K562 (cell line): Measurements from ENCODE around the gene GNAZ. TPM values are rescaled to one million over a fixed set of nuclear protein-coding genes. Genes with fewer than 3 reads are reported as not detected.

Experiments
- ATAC-seq: fragments of 200-7000 bp; cut with Tn5 transposase; 3 replicates; pipeline ENCODE4 v1.9.1; 2020; ENCODE audit warnings: moderate library complexity
- BruUV-seq: library from RNA; stranded (reverse); fragments of 400-500 nt; replicated peaks from 2 replicates; lab custom pipeline; 2021; lab: Mats Ljungman, UMichigan
- CTCF ChIA-PET: fragments of 300-600 bp; formaldehyde crosslinking; extraction: SDS; loops from one replicate; lab custom pipeline; 2021; ENCODE audit warnings: low intra/inter-chr PET ratio; lab: Yijun Ruan, JAX
- POLR2A ChIA-PET: fragments of 300-600, 350-650 bp; sonication (Branson Sonifier 250); formaldehyde crosslinking; extraction: SDS; loops from one replicate; lab custom pipeline; 2021; ENCODE audit warnings: antibody characterized with exemption, inconsistent platforms; lab: Yijun Ruan, JAX
- DNase-seq, 4 experiments: peaks; one replicate each; pipeline versions ENCODE4 v3.0.0 to v3.0.0-alpha.2; 2011 to 2018; ENCODE audit warnings: low spot score in 3 of 4, mixed read lengths in 3 of 4; ENCODE audit errors: extremely low read depth in 1 of 4
- FAIRE-seq: peaks from 2 replicates; lab custom pipeline; 2011; peaks lifted over from hg19 to GRCh38; lab: Jason Lieb, UNC
- H2AFZ ChIP-seq: 2 replicates; pipeline ENCODE4 v1.6.0; 2011; ENCODE audit warnings: low read depth, low read length, control low read depth, inconsistent platforms
- H3K27ac ChIP-seq: fragments of 200-600 bp; 3 replicates; pipeline ENCODE4 v1.8.0; 2011; ENCODE audit warnings: low read depth, mild to moderate bottlenecking, control low read depth, inconsistent platforms, low read length, moderate library complexity, mixed read lengths; ENCODE audit errors: extremely low read depth
- H3K27me3 ChIP-seq, 2 experiments: fragments of 300-600 bp in 1 of 2; 2 replicates in 1 of 2; 3 replicates in 1 of 2; pipeline versions ENCODE4 v1.6.0 to v1.8.0; 2011; ENCODE audit warnings: inconsistent platforms in 2 of 2, low read length in 2 of 2, mild to moderate bottlenecking in 1 of 2, mixed read lengths in 1 of 2, moderate library complexity in 1 of 2; ENCODE audit not compliant: control insufficient read depth in 2 of 2, insufficient read depth in 2 of 2
- H3K36me3 ChIP-seq: fragments of 300-600 bp; 3 replicates; pipeline ENCODE4 v1.8.0; 2011; ENCODE audit warnings: mild to moderate bottlenecking, low read length, inconsistent platforms; ENCODE audit not compliant: control insufficient read depth, insufficient read depth
- H3K4me1 ChIP-seq, 2 experiments: fragments of 200-600 bp in 1 of 2; replicated peaks in 1 of 2; 2 replicates in 1 of 2; 3 replicates in 1 of 2; pipeline versions ENCODE4 v1.5.1 to v1.8.0; 2011; ENCODE audit warnings: inconsistent platforms in 2 of 2, low read length in 2 of 2, mild to moderate bottlenecking in 1 of 2, mixed read lengths in 1 of 2, moderate library complexity in 1 of 2; ENCODE audit not compliant: control insufficient read depth in 2 of 2, insufficient read depth in 2 of 2
- H3K4me2 ChIP-seq: 2 replicates; pipeline ENCODE4 v1.6.1; 2011; ENCODE audit warnings: low read length, control low read depth, inconsistent platforms, mixed read lengths; ENCODE audit not compliant: insufficient read depth
- H3K4me3 ChIP-seq: fragments of 200-600 bp; sonication (generic), shearing (Covaris generic); 2 replicates; pipeline ENCODE4 v1.5.1; 2016; ENCODE audit warnings: control low read depth, inconsistent platforms
- H3K79me2 ChIP-seq: fragments of 200-600 bp; 3 replicates; pipeline ENCODE4 v1.8.0; 2011; ENCODE audit warnings: low read length, inconsistent platforms; ENCODE audit not compliant: control insufficient read depth, insufficient read depth
- H3K9ac ChIP-seq, 2 experiments: 2 replicates each; pipeline versions ENCODE4 v1.6.0 to v1.6.1; 2011; ENCODE audit warnings: low read depth in 2 of 2, low read length in 2 of 2, control low read depth in 1 of 2, inconsistent platforms in 1 of 2, mild to moderate bottlenecking in 1 of 2, mixed read lengths in 1 of 2; ENCODE audit not compliant: insufficient read depth in 1 of 2
- H3K9me1 ChIP-seq: one replicate; pipeline ENCODE4 v1.6.0; 2011; ENCODE audit warnings: inconsistent platforms, mild to moderate bottlenecking, low read length, moderate library complexity; ENCODE audit not compliant: control insufficient read depth, insufficient read depth
- H3K9me3 ChIP-seq: replicated peaks from 2 replicates; pipeline ENCODE4 v1.5.1; 2011; ENCODE audit warnings: low read depth, low read length, inconsistent platforms; ENCODE audit not compliant: control insufficient read depth, insufficient read depth
- H4K20me1 ChIP-seq: replicated peaks from 2 replicates; pipeline ENCODE4 v1.6.1; 2011; ENCODE audit warnings: low read length, inconsistent platforms, mixed read lengths; ENCODE audit not compliant: control insufficient read depth, insufficient read depth
- CBFA2T2 ChIP-seq: fragments of 450-650 bp; conservative IDR thresholded peaks from 2 replicates; pipeline ENCODE4 v1.6.1; 2017; ENCODE audit warnings: mild to moderate bottlenecking
- CBFA2T3 ChIP-seq: fragments of 450-650 bp; IDR thresholded peaks from 2 replicates; pipeline ENCODE4 v1.6.1; 2017
- CBX1 ChIP-seq: sonication (generic); IDR thresholded peaks from 2 replicates; pipeline ENCODE4 v1.6.1; 2016; ENCODE audit warnings: antibody characterized with exemption, low read depth, mild to moderate bottlenecking
- CCNT2 ChIP-seq: IDR thresholded peaks from 2 replicates; pipeline ENCODE4 v1.6.1; 2011; ENCODE audit warnings: borderline replicate concordance, low read depth, mild to moderate bottlenecking, moderate library complexity, mixed read lengths, low read length; ENCODE audit not compliant: insufficient read length; ENCODE audit errors: extremely low read depth
- E2F1 ChIP-seq: sonication (generic); formaldehyde crosslinking; IDR thresholded peaks from 2 replicates; pipeline ENCODE4 v1.8.1; 2023; ENCODE audit warnings: mild to moderate bottlenecking, missing genetic modification reagents, moderate library complexity
- ELF1 ChIP-seq: fragments of 200-800 bp; sonication (Bioruptor generic); IDR thresholded peaks from 2 replicates; pipeline ENCODE4 v1.6.1; 2016; ENCODE audit warnings: missing genetic modification characterization, missing compliant biosample characterization
- GATAD2A ChIP-seq: fragments of 450-650 bp; IDR thresholded peaks from 2 replicates; pipeline ENCODE4 v1.6.1; 2017
- PHF20 ChIP-seq: fragments of 450-650 bp; IDR thresholded peaks from 2 replicates; pipeline ENCODE4 v1.6.1; 2018; ENCODE audit not compliant: partially characterized antibody
- PHF21A ChIP-seq: fragments of 450-650 bp; IDR thresholded peaks from 2 replicates; pipeline ENCODE4 v1.6.1; 2017; ENCODE audit warnings: low read depth, borderline replicate concordance
- RAD51 ChIP-seq: fragments of 450-650 bp; IDR thresholded peaks from 2 replicates; pipeline ENCODE4 v1.7.1; 2016; ENCODE audit warnings: low read depth, mild to moderate bottlenecking, borderline replicate concordance
- RCOR1 ChIP-seq, 2 experiments: IDR thresholded peaks; 2 replicates each; pipeline ENCODE4 v1.6.1; 2012; ENCODE audit warnings: low read depth in 2 of 2, low read length in 2 of 2, borderline replicate concordance in 1 of 2, improper control_type of control experiment in 1 of 2
- TEAD1 ChIP-seq, 2 experiments: fragments of 450-650 bp in 1 of 2; sonication (generic) in 1 of 2; formaldehyde crosslinking; IDR thresholded peaks; 2 replicates each; pipeline versions ENCODE4 v1.4.0 to v1.8.0; 2020 to 2022; ENCODE audit warnings: mild to moderate bottlenecking in 2 of 2, missing genetic modification reagents in 1 of 2
- USF1 ChIP-seq: sonication (generic); formaldehyde crosslinking; IDR thresholded peaks from 2 replicates; pipeline ENCODE4 v1.9.0; 2022; ENCODE audit warnings: mild to moderate bottlenecking, missing genetic modification reagents
- ZNF143 ChIP-seq: sonication (generic); formaldehyde crosslinking; IDR thresholded peaks from 2 replicates; pipeline ENCODE4 v1.9.0; 2022; ENCODE audit warnings: mild to moderate bottlenecking, missing genetic modification reagents
- WGBS: fragments of 100-300 bp; shearing (Covaris generic); methylation state at CpG from one replicate; pipeline ENCODE4 v1.1.6; 2016; ENCODE audit warnings: low coverage, mixed read lengths; ENCODE audit not compliant: insufficient coverage; ENCODE audit errors: missing lambda C conversion rate; 5-methylcytosine and 5-hydroxymethylcytosine counted together
- in situ Hi-C: fragments of 300-500 bp; cut with MboI; formaldehyde crosslinking; loops from 4 replicates; pipeline ENCODE4 v1.15.0; 2018; ENCODE audit warnings: inconsistent platforms, mixed read lengths
- intact Hi-C: fragments of 100-400 bp; cut with micrococcal nuclease; formaldehyde crosslinking; loops from 2 replicates; pipeline ENCODE4 v1.14.2; 2022
- polyA plus RNA-seq, 8 experiments: library from polyadenylated mRNA; depleted of rRNA in 4 of 8; stranded (reverse) in 5 of 8; unstranded in 3 of 8; fragments of >200 nt; fragmentation: Nextera tagmentation in 2 of 8; fragmentation: Illumina TruSeq in 1 of 8; extraction: Ambion mirVana in 2 of 8; extraction: Trizol in 1 of 8; gene quantifications; 2 replicates each; pipeline versions ENCODE4 v1.2.1 to v1.2.3, GENCODE V29; 2011 to 2014; ENCODE audit warnings: inconsistent platforms in 1 of 8, missing spikeins in 1 of 8
- total RNA-seq, 7 experiments: library from RNA; depleted of rRNA in 6 of 7; stranded (reverse); fragments of >200 nt in 6 of 7; fragmentation: Illumina TruSeq in 2 of 7; extraction: Trizol in 2 of 7; gene quantifications; 2 replicates each; pipeline versions ENCODE4 v1.2.1 to v1.2.3, GENCODE V29; 2011 to 2021; ENCODE audit warnings: low replicate concordance in 1 of 7
- TF ChIP-seq, protein P1 (sequence below), 3 experiments: IDR thresholded peaks in 2 of 3; conservative IDR thresholded peaks in 1 of 3; 2 replicates each; pipeline ENCODE4 v1.5.1; 2011 to 2012; ENCODE audit warnings: low read length in 3 of 3, mild to moderate bottlenecking in 3 of 3, control low read depth in 2 of 3, improper control_type of control experiment in 1 of 3, inconsistent platforms in 1 of 3, low read depth in 1 of 3, mixed read lengths in 1 of 3, moderate library complexity in 1 of 3; ENCODE audit not compliant: insufficient read depth in 2 of 3

Gene GNAZ
- total and polyA plus RNA-seq, 9 of the 15 experiments (the other 6 are each of a cell fraction or from before 2014, with no cell fraction given), result 0.04 to 0.22 (median 0.13) TPM; not detected in 3

- Histone ChIP-seq H2AFZ (peak overlapping the region; percentile 71), H3K4me1 (peaks cover 2 to 5% of the 10 kb centered on the region in 2 experiments; a peak in 1 of 5 replicates), H3K4me3 (no peak overlapping the region), H3K9ac (no peak overlapping the region), H3K27me3 (peaks cover 31 to 61% of the 10 kb centered on the region in 2 experiments), H3K9me3 (no peaks in the 10 kb centered on the region), H3K79me2 (no peaks in the 10 kb centered on the region), H3K9me1 (no peaks in the 10 kb centered on the region), H3K4me2 (peak overlapping the region; percentile 54), H3K36me3 (no peaks in the 10 kb centered on the region), H3K27ac (no peak overlapping the region), H4K20me1 (0 out of 2 replicates have a peak, but pooled peaks cover 5% of the 10 kb centered on the region)
- intact Hi-C loops (no loop called here), in situ Hi-C loops (no loop called here)
- no TSS peak for BruUV-seq
- WGBS, result 12% methylated on average over 10 of the region's 10 CpGs
- FAIRE-seq (peak; percentile 75), ATAC-seq (peak; percentile 71), DNase-seq (peak; percentile 69 to 88 (median 83))
- CTCF ChIA-PET, result no interaction called here
- POLR2A ChIA-PET, result interaction anchor here (0.6 to 6.7 kb wide), 12 partner anchors 11 to 75 kb away, joined by 3 to 83 read pairs (median 4); partner anchors contain the start of gene GNAZ
- TF ChIP-seq CCNT2, result no peak
- 0 out of 2 replicates have a peak, but pooled peaks have one; percentile 7 for TF ChIP-seq CBFA2T2
- TF ChIP-seq GATAD2A, result peak; percentile 20; the same call in 1 of the 2 replicates
- 0 out of 4 replicates have a peak, but pooled peaks of 1 of the 2 experiments have one; percentile 14 for TF ChIP-seq TEAD1 (CRISPR knock-in tag; IDR thresholded peaks at IDR 0.05)
- 0 out of 2 replicates have a peak, but pooled peaks have one; percentile 15 for TF ChIP-seq CBX1
- TF ChIP-seq PHF21A, result peak; percentile 26; the same call in 1 of the 2 replicates
- TF ChIP-seq RAD51, result no peak
- TF ChIP-seq ZNF143 (CRISPR knock-in tag), result 0 out of 2 replicates have a peak, but pooled peaks have one; percentile 13
- TF ChIP-seq PHF20, result peak; percentile 16
- TF ChIP-seq E2F1, result peak; percentile 14; the same call in 1 of the 2 replicates
- TF ChIP-seq, protein P1, sequence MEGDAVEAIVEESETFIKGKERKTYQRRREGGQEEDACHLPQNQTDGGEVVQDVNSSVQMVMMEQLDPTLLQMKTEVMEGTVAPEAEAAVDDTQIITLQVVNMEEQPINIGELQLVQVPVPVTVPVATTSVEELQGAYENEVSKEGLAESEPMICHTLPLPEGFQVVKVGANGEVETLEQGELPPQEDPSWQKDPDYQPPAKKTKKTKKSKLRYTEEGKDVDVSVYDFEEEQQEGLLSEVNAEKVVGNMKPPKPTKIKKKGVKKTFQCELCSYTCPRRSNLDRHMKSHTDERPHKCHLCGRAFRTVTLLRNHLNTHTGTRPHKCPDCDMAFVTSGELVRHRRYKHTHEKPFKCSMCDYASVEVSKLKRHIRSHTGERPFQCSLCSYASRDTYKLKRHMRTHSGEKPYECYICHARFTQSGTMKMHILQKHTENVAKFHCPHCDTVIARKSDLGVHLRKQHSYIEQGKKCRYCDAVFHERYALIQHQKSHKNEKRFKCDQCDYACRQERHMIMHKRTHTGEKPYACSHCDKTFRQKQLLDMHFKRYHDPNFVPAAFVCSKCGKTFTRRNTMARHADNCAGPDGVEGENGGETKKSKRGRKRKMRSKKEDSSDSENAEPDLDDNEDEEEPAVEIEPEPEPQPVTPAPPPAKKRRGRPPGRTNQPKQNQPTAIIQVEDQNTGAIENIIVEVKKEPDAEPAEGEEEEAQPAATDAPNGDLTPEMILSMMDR (IDR thresholded peaks at IDR 0.05 in 2 of 3, conservative IDR thresholded peaks at IDR 0.05 in 1 of 3; ENCODE audit: insufficient read depth in 2 of 3, low read depth in 1 of 3, low read length in 3 of 3), result 0 out of 6 replicates have a peak, but pooled peaks of 1 of the 3 experiments have one; percentile 1
- peak; percentile 38 for TF ChIP-seq USF1 (CRISPR knock-in tag)
- 0 out of 2 replicates have a peak, but pooled peaks have one; percentile 1 for TF ChIP-seq CBFA2T3
- peak in 1 of 2 experiments; percentile 8; a peak in 1 of 4 replicates for TF ChIP-seq RCOR1 (IDR thresholded peaks at IDR 0.05; ENCODE audit: borderline replicate concordance in 1 of 2, low read depth in 2 of 2, low read length in 2 of 2)
- peak; percentile 45; the same call in 1 of the 2 replicates for TF ChIP-seq ELF1 (tag)
These were observed 35.4 kb upstream of the GNAZ start for GRCh38 chr22:23034621-23035556.
